ENCODE measurements around the gene NAALADL2.
"Not testable (repeated sequence)": the region's sequence is repeated elsewhere in the genome, so short reads cannot be mapped to it uniquely, and the experiment has no call there.

The NAALADL2 gene

DNA sequence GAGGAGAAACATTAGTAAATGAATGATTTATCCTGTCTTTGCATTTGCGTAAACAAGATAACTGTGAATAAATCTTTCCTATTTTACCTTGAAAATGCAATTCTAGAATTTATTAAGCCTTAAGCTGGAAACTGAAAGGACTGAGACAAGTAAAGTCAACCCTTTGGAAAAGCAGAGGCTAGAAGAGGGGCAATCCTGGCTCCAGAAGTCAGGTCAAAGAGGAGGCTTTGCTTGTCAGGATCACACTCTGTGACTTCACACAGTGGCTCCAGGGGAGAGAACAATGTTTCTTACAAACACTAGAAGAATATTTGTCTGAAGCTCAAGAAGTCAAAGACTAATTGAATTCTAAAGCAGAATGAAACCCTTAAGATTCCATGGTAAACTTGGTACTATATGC lies 530.4 kb downstream of the NAALADL2 start:
- no peak for DNase-seq

DNA sequence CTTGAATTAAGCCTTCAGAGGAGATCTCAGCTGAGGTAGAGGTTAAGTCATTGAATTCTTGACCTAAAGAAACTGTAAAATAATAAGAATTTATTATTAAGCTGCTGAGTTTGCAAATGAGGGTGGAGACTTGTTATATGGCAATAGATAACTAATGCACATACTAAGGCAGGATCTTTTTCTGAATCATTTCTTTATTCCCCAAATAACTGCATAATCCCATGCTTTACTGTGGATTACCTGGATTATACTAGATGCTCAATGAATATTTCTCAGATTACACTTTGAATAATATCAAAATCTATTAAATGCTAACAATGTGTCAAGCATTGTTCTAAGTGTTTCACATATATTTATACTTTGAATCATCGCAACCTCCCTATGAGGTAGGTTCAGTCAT lies 532.5 kb downstream of the NAALADL2 start:
- DNase-seq = no peak

DNA sequence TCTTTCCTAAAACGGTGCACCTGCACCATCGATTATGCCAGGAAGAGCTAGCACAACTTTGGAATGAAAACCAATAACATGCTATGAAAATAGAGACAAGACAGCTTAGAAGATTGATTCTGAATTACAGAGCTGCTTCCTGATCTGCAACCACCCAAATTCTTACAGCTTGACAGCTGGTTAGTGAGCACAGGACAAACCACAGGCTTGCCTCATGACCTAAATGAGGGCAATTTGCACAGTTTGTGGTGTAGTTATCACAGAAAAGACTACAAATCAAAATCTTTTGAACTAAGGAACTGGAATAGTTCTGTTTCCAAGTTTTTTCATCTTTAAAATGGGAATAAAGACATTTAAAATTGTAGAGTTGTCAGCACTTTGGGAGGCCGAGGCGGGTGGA lies 533.5 kb downstream of the NAALADL2 start:
- DNase-seq = no peak

DNA sequence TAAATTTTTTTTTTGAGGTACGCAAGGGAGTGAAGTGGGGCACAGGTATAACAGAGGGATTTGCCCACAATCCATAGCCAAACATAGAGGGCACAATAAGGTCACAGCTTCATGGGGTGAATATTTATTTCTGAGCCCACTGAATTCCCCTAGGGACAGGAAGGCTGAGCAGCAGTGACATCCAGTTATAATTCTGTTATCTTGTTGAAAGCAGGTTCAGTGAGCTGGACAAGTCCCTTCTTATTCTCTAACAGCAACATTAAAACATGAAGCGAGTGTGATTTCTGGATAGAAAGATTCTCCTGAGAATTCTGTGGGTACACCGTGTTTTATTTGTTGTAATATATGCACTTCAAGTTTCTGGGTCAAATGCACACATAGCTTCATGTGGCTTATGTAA lies 538.2 kb downstream of the NAALADL2 start:
- DNase-seq = no peak

DNA sequence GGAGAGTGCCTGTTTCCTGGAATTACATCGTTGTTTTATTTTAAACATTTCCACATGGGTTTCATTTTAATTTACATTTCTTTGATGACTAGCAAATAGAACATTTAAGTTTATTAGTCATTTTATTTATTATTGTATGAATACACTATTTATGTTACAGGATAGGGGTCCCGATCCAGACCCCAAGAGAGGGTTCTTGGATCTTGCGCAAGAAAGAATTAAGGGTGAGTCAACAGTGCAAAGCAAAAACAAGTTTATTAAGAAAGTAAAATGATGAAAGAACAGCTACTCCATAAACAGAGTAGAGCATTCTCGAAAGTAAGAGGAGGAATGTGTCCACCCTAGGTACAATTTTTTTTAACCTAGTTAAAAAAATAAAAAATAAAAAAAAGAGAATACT lies 539.5 kb downstream of the NAALADL2 start:
- DNase-seq = no peak

DNA sequence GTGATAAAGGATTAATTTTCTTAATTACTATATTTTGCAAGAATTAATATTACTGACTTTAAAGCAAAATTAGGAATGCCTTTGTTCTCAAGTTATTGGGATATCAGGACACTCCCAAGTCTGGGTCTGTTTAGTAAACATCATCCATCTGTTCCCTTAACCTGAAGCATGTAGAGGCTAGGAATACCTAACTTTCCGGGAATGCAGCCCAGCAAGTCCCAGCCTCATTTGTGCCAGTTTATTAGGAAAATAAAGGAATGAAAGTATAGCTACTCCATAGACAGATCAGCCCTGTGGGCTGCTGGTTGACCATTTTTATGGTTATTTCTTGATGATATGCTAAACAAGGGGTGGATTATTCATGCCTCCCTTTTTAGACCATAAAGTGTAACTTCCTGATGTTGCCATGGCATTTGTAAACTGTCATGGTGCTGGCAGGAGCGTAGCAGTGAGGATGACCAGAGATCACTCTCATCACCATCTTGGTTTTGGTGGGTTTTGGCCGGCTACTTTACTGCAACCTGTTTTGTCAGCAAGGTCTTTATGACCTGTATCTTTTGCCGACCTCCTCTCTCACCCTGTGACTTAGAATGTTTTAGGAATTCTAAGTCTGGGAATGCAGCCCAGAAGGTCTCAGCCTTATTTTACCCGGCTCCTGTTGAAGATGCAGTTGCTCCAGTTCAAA lies 540.2 kb downstream of the NAALADL2 start:
- DNase-seq = no peak

DNA sequence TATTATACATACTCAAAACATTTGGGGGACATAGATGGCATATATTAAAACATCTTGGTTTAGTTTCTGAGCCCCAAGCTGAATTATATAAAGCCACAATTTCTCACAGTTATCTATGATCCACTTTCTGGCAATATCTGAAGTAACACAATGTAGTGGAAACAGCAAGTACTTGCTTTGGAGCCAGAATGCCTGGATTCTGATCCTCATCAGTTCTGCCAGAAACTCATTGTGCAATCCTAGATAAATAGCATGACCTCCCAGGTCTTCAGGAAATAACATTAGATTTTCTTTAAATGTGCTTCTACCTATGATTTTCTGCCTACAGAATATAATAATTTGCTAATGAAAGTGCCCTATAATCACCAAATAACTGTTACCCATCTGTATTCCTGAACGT lies 544.9 kb downstream of the NAALADL2 start:
- DNase-seq = no peak

DNA sequence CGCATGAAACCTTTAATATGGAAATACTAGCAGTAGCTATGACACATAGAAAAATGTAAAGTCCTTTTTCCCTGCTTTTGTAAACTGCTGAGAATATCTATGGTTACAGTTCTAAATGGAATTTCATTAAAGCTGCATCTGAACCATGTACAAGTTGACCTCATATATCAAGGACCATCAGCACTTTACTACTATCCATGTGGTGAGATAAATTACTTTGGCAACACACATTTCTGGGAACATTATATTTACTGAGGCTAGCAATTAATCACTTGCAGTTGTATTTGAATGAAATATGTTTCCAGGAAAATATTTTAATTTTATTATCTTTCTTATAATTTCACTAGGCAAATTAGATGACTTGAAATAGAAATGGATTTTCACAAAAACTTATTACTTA lies 545.5 kb downstream of the NAALADL2 start:
- DNase-seq = no peak

DNA sequence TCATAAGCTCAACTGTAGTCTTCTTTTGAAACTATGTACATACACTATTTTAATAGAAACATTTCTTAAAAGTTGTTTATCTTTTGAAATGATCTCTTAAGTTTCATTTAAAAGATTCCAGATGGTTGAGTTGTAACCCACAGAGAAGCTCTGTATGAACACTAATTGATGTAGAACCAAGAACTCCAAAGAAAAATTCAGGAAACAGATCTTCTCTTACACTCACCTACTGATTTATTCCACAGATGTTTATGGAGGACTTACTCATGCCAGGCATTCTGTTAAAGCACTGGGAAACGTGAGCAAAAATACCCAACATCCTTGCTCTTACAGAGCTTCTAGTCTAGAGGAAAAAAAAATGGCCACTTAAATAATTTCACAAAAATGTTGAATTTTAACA lies 551.1 kb downstream of the NAALADL2 start:
- no peak for DNase-seq

DNA sequence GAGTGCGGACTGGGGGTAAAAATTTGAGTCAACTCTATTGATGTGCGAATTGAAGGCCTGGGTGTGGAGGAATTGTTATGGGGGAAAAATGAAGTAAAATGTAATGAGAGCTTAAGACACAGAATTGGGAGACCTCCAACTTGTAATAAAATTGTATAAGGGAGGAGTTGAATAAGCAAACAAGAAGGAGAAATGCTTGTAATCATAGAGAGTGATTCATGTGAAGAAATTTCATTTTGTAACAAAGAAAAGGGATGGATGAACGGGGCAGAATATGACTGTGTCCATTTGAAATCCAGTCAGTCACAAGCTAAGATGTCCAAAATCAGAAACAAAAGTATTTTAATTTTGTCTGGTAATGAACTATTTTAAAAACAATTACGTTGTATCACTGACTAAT lies 552.3 kb downstream of the NAALADL2 start:
- DNase-seq = no peak

DNA sequence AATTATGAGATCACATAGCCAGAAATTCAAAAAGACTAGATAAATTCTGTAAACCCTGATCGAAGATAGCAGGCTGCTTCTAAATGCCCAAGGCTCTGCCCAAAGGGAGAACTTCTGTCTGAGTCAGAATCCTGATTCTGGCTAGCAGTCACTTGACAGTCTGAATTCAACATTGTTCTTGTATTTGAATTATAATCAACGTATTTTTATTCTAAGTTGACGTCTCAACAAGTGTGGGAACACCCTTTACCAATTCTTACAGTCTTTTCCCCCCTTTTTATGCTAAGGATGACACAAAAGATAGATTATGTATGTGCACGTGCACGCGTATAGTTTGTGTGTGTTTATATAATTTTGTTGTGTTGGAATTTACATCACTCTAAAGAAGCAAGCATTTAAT lies 552.8 kb downstream of the NAALADL2 start:
- no peak for DNase-seq

DNA sequence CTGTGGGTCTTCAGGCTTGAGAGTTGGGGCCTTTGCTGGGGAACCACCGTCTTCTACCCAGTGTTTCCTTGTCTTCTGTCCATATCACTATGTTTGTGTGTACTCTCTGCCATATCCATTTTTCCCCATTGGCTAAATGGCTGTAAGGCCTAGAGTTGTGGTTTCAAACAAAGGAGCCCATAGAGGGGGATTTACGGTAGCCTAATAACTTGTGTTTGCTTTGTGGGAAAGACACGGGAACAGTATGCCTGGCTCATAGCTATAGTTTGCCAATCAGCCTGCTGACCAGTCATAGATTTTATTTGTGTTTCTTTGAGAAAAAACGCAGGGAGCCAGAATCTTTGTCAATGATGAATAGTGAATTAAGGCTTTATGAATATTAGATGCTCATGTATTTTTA lies 554.8 kb downstream of the NAALADL2 start:
- DNase-seq = no peak

DNA sequence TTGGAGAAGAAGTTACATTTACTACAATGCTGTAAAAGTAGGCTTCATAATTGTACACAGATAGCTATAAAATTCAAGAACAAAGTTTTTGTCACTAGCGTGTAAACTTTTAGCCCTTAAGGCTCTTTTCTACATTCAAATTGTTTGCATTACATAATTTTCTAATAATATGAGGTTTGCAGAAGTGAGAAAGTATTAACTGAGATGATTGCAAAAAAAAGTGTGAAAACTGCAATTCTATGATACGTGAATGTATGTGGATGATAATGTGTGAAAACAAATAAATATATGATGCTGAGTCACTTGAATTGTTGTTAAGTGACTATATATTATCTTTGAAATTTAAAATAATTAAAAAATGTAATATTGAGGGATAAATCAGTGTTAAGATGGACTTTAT lies 557.5 kb downstream of the NAALADL2 start:
- no peak for DNase-seq

DNA sequence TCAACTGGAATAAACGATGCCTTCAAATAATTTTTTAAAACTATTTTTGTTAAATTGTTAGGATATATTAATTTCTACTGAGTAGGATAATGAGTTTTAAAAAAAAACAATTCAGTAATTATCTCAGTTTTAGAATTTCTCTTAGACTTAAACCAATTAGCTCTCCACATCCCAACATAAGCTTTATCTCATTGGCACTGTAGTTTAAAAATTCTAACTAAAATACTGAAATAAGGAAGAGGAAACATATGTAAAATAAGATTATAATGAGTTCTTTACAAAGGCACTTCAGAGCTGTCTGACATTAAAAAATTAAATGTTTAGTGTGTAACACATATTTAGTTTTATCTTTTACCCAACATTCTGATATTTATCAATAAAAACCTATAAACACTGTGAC lies 558.3 kb downstream of the NAALADL2 start:
- no peak for DNase-seq

DNA sequence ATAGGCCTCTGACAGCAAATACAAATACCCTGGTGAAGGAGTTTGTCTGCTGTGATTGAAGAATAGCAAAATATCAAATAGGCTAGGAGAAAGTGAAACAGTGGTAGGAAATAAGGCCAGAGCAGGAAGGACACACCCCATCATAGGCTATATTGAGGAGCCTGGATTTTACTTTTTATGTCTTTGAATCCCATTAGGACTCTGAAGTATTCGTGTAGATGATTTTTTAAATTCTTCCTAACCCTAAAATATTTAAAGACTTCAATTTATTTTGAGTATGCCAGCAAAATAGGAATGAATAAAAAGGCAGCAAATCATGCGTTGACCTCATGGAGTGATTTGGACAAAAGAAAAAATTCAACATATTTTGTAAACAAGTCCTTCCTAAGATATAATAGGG lies 562.8 kb downstream of the NAALADL2 start:
- DNase-seq = no peak

DNA sequence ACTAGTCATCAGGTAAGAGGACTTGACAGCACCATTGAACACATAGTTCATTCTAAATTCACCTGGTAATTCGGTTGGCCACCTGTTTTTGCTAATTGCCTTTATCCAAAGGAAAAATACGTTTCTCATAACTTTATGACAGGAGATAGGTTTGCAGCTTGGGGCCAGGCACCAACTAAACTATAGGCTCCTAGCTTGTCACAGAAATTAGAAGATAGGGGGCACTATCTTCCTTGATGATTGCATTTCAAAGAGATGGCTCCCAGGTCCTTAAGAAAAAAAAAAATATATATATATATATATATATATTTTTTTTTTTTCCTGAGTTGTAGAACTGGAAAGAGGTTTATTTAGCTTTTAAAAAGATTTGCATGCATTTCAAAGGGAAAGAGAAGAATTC lies 563.6 kb downstream of the NAALADL2 start:
- no peak for DNase-seq

DNA sequence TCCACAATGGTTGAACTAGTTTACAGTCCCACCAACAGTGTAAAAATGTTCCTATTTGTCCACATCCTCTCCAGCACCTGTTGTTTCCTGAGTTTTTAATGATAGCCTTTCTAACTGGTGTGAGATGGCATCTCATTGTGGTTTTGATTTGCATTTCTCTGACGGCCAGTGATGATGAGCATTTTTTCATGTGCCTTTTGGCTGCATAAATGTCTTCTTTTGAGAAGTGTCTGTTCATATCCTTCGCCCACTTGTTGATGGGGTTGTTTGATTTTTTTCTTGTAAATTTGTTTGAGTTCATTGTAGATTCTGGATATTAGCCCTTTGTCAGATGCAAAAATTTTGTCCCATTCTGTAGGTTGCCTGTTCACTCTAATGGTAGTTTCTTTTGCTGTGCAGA lies 564.7 kb downstream of the NAALADL2 start:
- not testable (repeated sequence) for DNase-seq

DNA sequence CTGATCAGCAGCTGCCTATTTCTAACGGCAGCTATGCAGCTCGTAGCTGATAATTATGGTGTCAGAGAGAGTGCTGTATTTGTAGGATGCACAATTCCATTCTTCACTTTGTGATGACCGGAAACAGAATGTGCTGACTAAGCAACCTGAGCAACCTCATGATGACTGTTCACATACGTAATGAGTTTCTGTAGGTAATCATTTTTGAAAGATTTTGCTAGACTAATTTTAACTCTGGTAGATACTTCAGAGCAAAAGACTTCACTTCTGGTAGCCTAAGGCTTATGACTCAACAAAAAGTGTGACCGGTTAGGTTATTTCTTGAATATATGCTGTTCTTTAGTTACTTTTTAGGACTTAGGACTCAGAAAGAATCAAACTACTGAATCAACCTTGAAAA lies 567.7 kb downstream of the NAALADL2 start:
- DNase-seq = no peak

DNA sequence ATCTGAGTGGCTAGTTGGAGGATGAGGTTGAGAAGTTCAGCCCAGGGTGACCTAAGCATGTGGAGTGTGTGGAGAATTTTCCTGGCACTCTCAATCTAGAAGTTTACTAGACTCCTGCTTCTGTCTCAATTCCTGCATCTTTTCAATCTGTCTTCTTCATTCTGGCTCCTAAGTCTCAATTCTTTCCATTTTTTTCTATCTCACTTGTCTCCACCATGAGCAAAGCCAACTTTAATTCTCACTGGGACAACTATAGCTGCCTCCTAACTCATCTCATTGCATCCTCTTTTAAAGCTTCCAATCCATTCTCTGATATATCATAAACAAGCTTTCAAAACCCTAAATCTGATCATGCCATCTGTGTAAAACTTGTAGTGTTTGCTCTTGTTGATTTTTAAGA lies 569.3 kb downstream of the NAALADL2 start:
- DNase-seq = no peak

DNA sequence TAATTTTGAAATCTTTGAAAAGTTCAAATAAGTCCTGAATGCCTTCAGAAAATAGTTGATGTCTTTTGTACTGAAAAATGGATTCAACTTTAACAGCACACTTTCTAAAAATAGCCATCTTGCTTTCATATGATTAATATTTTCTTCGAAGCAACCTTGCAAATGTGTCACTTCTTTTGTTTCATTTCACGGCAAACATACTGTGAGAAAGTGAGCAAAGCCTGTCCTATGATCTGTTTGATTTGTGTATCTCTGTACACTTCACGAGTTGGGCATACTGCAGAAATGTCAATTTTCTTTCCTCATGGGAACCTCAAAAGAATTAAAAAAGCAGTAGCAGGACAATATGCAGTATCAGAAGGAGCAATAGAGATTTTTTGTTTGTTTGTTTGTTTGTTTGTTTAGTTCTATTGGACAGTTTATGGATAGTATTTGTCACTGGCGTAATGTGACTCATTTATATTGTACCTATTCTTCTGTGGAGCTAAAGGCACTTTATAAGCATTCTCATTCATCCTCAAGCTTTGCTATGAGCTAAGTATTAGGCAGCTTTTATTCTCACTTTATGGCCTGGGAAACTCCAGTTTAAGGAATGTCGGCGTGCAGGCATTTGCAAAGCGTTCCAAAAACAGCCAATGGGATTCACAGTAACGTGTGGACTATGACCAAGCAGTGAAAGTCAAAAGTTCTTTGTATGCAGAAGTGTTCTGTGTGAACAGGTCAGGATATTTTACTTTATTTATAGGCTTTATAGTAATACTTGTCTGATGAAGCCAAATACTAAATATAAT lies 572.0 kb downstream of the NAALADL2 start:
- DNase-seq = no peak

DNA sequence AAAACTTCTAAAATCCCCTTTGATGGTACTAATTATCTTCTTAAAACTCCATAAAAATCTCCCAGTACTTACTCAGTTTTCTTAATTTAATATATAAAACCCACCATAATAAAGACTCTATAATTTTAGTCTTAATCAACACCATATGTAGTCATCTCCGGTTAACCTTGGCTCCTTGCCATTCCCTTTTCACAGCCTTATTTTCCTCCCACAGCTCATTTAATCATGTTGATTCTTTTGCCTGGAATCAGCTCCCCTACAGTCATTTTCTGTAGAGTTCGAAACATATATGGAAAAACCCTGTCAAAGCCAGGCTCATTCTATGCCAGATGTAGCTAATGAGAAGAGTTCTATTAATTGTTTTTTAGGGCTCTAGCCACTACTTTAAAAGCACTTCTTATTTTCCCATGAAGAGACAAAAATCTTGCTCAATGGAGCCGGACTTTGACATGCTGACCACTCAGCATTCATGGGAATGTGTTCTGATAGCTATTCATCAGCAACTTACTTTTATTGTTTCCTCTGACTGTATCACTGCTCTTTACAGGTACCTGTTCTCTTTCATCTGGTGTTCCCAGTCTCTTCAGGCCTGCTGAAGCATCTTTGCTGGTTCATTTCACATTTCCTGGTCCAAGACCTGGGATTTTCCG lies 573.4 kb downstream of the NAALADL2 start:
- DNase-seq = no peak

DNA sequence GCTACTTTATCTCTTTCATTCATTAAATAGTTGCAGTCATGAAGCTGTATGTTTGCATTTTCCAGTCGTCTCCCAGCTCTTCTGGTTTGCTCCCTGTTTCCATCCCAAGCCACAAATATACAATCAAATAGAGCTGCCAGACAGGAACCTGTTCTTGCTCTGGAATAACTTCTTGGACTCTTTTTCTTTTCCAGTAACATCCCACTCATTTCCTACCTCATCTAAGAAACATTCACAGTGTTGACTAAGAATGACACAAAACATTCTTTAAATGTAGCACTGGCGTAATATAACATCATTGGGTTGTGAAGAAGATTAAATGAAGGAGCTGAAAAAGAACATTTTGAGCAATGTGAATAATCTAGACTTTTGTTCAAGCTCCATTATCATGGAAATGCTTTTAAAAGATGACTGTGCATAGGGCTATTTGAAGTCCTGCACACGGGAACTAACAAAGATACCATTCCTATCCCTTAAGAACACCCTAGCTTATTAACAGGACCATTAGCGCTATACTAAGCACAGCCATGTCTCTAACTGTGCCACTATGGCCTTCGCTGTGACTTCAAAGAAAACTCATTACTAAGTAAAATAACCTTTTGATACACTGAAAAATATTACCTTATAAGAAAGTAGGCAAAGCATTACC lies 574.0 kb downstream of the NAALADL2 start:
- no peak for DNase-seq

DNA sequence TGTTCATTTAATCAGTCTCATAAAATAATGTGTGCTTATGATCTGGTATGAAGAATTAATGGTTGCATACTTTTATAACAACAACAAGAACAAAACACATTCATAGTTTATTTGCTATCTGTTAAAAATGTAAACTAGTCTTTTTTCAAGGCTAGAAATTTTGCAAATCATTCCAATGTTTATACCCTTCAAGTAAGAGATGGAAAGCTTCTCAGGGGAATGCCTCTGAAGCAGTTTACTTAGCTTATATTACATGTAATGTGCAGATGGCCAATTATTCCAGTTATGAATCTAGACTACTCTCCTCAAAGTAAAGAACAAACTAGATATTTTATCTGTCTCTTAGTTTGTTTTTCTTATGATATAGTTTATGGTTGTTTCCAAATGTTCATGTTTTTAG lies 575.4 kb downstream of the NAALADL2 start:
- no peak for DNase-seq

DNA sequence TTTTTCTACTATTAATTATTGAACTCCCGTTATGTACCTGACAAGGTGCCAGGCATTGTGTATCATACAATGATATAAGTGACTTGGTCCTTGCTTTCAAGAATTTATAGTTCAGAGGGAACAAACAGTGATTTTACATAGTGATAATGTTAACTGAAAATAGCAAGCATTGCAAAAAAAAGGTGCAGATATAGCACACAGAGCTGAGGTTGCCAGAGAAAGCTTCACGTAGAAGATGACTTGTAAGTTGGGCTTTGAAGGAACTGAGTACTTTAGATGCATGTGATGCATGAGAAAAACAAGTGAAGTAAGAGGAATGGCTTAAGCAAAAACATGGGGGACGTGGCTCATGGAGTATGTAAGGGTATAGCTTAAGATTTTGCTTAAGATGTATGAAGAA lies 584.5 kb downstream of the NAALADL2 start:
- no peak for DNase-seq

All from NCI-H526 treated with DMSO at 0.1 percent for 48 hours (cell line).